ENCODE results near the gene VASN.

- TF ChIP-seq CTCF (IDR thresholded peaks at IDR 0.05) = no peak
- no peak for TF ChIP-seq POLR2AphosphoS5 (IDR thresholded peaks at IDR 0.05)
- TF ChIP-seq POLR2A (IDR thresholded peaks at IDR 0.05) = no peak
These were observed 47.0 kb upstream of the VASN start for GRCh38 chr16:4324492-4325252.
